Measurements from ENCODE around the gene PTX3. TPM values are rescaled to one million over a fixed set of nuclear protein-coding genes. Genes with fewer than 3 reads are reported as not detected.

PTX3 gene
- total RNA-seq, 1 donor from 2014 or later: 6.1 TPM

GRCh38 chr3:157453824-157454223 is 17.2 kb downstream of the PTX3 start:
- no peak overlapping the region for H3K4me3 ChIP-seq (ENCODE audit: low read depth, low read length)
- no peak for DNase-seq (ENCODE audit: low read depth)
- no peak for TF ChIP-seq CTCF (conservative IDR thresholded peaks at IDR 0.05; ENCODE audit: low read depth, low read length)

GRCh38 chr3:157459706-157460105 is 23.1 kb downstream of the PTX3 start:
- DNase-seq (ENCODE audit: low read depth): no peak
- no peak for TF ChIP-seq CTCF (conservative IDR thresholded peaks at IDR 0.05; ENCODE audit: low read depth, low read length)
- H3K4me3 ChIP-seq (ENCODE audit: low read depth, low read length): no peak overlapping the region

- no peak overlapping the region for H3K4me3 ChIP-seq (ENCODE audit: low read depth, low read length)
- no peak for TF ChIP-seq CTCF (conservative IDR thresholded peaks at IDR 0.05; ENCODE audit: low read depth, low read length)
- no peak for DNase-seq (ENCODE audit: low read depth)
Measured at GRCh38 chr3:157460253-157460652, 23.6 kb downstream of the PTX3 start.

- no peak for TF ChIP-seq CTCF (conservative IDR thresholded peaks at IDR 0.05; ENCODE audit: low read depth, low read length)
- no peak overlapping the region for H3K4me3 ChIP-seq (ENCODE audit: low read depth, low read length)
- DNase-seq (ENCODE audit: low read depth): no peak
Measured at GRCh38 chr3:157463816-157464215, 27.2 kb downstream of the PTX3 start.

- no peak for DNase-seq (ENCODE audit: low read depth)
- TF ChIP-seq CTCF (conservative IDR thresholded peaks at IDR 0.05; ENCODE audit: low read depth, low read length): no peak
- no peak overlapping the region for H3K4me3 ChIP-seq (ENCODE audit: low read depth, low read length)
Measured at GRCh38 chr3:157464321-157464720, 27.7 kb downstream of the PTX3 start.

- no peak for DNase-seq (ENCODE audit: low read depth)
- H3K4me3 ChIP-seq (ENCODE audit: low read depth, low read length): no peak overlapping the region
- TF ChIP-seq CTCF (conservative IDR thresholded peaks at IDR 0.05; ENCODE audit: low read depth, low read length): no peak
Measured at GRCh38 chr3:157465741-157466140, 29.1 kb downstream of the PTX3 start.

GRCh38 chr3:157467200-157467599 is 30.6 kb downstream of the PTX3 start:
- no peak for DNase-seq (ENCODE audit: low read depth)
- H3K4me3 ChIP-seq (ENCODE audit: low read depth, low read length): no peak overlapping the region
- no peak for TF ChIP-seq CTCF (conservative IDR thresholded peaks at IDR 0.05; ENCODE audit: low read depth, low read length)
